Medulla oblongata (tissue), 1 donor: ENCODE data around the gene KSR1.
"Not testable (repeated sequence)": the region's sequence is repeated elsewhere in the genome, so short reads cannot be mapped to it uniquely, and the experiment has no call there.

Source experiments
- DNase-seq: peaks from one replicate; pipeline ENCODE4 v3.0.0-alpha.2; 2015; ENCODE audit errors: extremely low spot score

Gene KSR1

GRCh38 chr17:27633312-27634025 lies 177.2 kb downstream of the KSR1 start:
- DNase-seq = peak; percentile 61

GRCh38 chr17:27634026-27634335 lies 177.7 kb downstream of the KSR1 start:
- no peak for DNase-seq

GRCh38 chr17:27634776-27635175 lies 178.5 kb downstream of the KSR1 start:
- no peak for DNase-seq

GRCh38 chr17:27635275-27635823 lies 179.1 kb downstream of the KSR1 start:
- peak; percentile 80 for DNase-seq

GRCh38 chr17:27636005-27636520 lies 179.8 kb downstream of the KSR1 start:
- DNase-seq = not testable (repeated sequence)

GRCh38 chr17:27637818-27638217 lies 181.6 kb downstream of the KSR1 start:
- DNase-seq = not testable (repeated sequence)

- not testable (repeated sequence) for DNase-seq
These were observed 182.2 kb downstream of the KSR1 start for GRCh38 chr17:27638415-27638914.

GRCh38 chr17:27640790-27641189 lies 184.5 kb downstream of the KSR1 start:
- DNase-seq = no peak

- DNase-seq = peak; percentile 55
These were observed 188.3 kb downstream of the KSR1 start for GRCh38 chr17:27644586-27644985.

- DNase-seq = not testable (repeated sequence)
These were observed 189.4 kb downstream of the KSR1 start for GRCh38 chr17:27645621-27646020.

GRCh38 chr17:27646232-27646631 lies 190.0 kb downstream of the KSR1 start:
- no peak for DNase-seq

- DNase-seq = no peak
These were observed 191.5 kb downstream of the KSR1 start for GRCh38 chr17:27647765-27648164.

GRCh38 chr17:27649111-27649571 lies 192.9 kb downstream of the KSR1 start:
- peak; percentile 74 for DNase-seq

- DNase-seq = peak; percentile 77
These were observed 193.7 kb downstream of the KSR1 start for GRCh38 chr17:27649929-27650328.

GRCh38 chr17:27650836-27651235 lies 194.6 kb downstream of the KSR1 start:
- DNase-seq = no peak

GRCh38 chr17:27651411-27652345 lies 195.4 kb downstream of the KSR1 start:
- DNase-seq = peak; percentile 73

- not testable (repeated sequence) for DNase-seq
These were observed 197.3 kb downstream of the KSR1 start for GRCh38 chr17:27653449-27653971.

- no peak for DNase-seq
These were observed 197.9 kb downstream of the KSR1 start for GRCh38 chr17:27654136-27654535.

GRCh38 chr17:27654654-27655524 lies 198.6 kb downstream of the KSR1 start:
- peak; percentile 67 for DNase-seq

- not testable (repeated sequence) for DNase-seq
These were observed 199.4 kb downstream of the KSR1 start for GRCh38 chr17:27655525-27656111.
